Fibroblast of lung (primary cell): Measurements from ENCODE around the gene FGGY.
A peak's percentile ranks its signal among the peaks of the same experiment; 100 is the strongest.

Experiments used
- CTCF ChIP-seq, 2 donors: IDR thresholded peaks in 1 of 2; conservative IDR thresholded peaks in 1 of 2; 1 replicate in 1 of 2; 2 replicates in 1 of 2; pipeline ENCODE4 v1.5.1; 2011 to 2012; ENCODE audit warnings: low read length in 2 of 2, control low read depth in 1 of 2, inconsistent platforms in 1 of 2, low read depth in 1 of 2, mild to moderate bottlenecking in 1 of 2
- EZH2 ChIP-seq: IDR thresholded peaks from 2 replicates; pipeline ENCODE4 v1.5.1; 2012; ENCODE audit warnings: low read length, control low read depth, mild to moderate bottlenecking; ENCODE audit errors: missing control alignments

GRCh38 chr1:59666106-59666505 is 369.2 kb downstream of the FGGY start:
- TF ChIP-seq CTCF (conservative IDR thresholded peaks at IDR 0.05 in 1 of 2, IDR thresholded peaks at IDR 0.05 in 1 of 2; ENCODE audit: low read depth in 1 of 2, low read length in 2 of 2): peak; percentile 6 to 11
- TF ChIP-seq EZH2: no peak
